GM06990 (cell line): ENCODE measurements around the gene PAK5.
A peak's percentile ranks its signal among the peaks of the same experiment; 100 is the strongest.

Experiments
- DNase-seq: peaks from one replicate; pipeline ENCODE4 v3.0.0-alpha.2; 2011; ENCODE audit not compliant: insufficient read length; ENCODE audit errors: extremely low read depth
- H3K27me3 ChIP-seq: replicated peaks from 2 replicates; pipeline ENCODE4 v1.6.0; 2011; ENCODE audit warnings: low read length; ENCODE audit not compliant: control insufficient read depth, insufficient read depth
- H3K36me3 ChIP-seq: 2 replicates; pipeline ENCODE4 v1.5.1; 2011; ENCODE audit warnings: low read length; ENCODE audit not compliant: control insufficient read depth, insufficient read depth
- H3K4me3 ChIP-seq: replicated peaks from 2 replicates; pipeline ENCODE4 v1.5.1; 2011; ENCODE audit warnings: low read depth, mild to moderate bottlenecking, control low read depth, low read length
- CTCF ChIP-seq: IDR thresholded peaks from 2 replicates; pipeline ENCODE4 v1.5.1; 2011; ENCODE audit warnings: low read length, control low read depth, mild to moderate bottlenecking, inconsistent platforms; ENCODE audit not compliant: insufficient read depth, poor library complexity, severe bottlenecking

Gene PAK5

GRCh38 chr20:9610665-9611064 is 228.2 kb downstream of the PAK5 start:
- no peak for DNase-seq
- H3K4me3 ChIP-seq, result no peak overlapping the region
- no peaks in the 10 kb centered on the region for H3K27me3 ChIP-seq
- no peak for TF ChIP-seq CTCF
- no peaks in the 10 kb centered on the region for H3K36me3 ChIP-seq

GRCh38 chr20:9609887-9610502 is 228.9 kb downstream of the PAK5 start:
- peak; percentile 18 for DNase-seq

GRCh38 chr20:9608639-9609340 is 230.1 kb downstream of the PAK5 start:
- DNase-seq, result no peak
- H3K4me3 ChIP-seq, result no peak overlapping the region
- no peak for TF ChIP-seq CTCF
- H3K27me3 ChIP-seq, result no peaks in the 10 kb centered on the region
- H3K36me3 ChIP-seq, result no peaks in the 10 kb centered on the region

More at GRCh38 chr20:9609887-9610502, 228.9 kb downstream of the PAK5 start:
- TF ChIP-seq CTCF, result peak; percentile 42
- Histone ChIP-seq H3K36me3 (no peaks in the 10 kb centered on the region), H3K27me3 (no peaks in the 10 kb centered on the region), H3K4me3 (no peak overlapping the region)

GRCh38 chr20:9602847-9603183 is 236.1 kb downstream of the PAK5 start:
- no peak for DNase-seq
- H3K4me3 ChIP-seq, result peak overlapping the region; percentile 33; the same call in 1 of the 2 replicates

GRCh38 chr20:9600562-9600961 is 238.3 kb downstream of the PAK5 start:
- no peak for DNase-seq
- no peak for TF ChIP-seq CTCF
- H3K27me3 ChIP-seq, result no peaks in the 10 kb centered on the region

More at GRCh38 chr20:9602847-9603183, 236.1 kb downstream of the PAK5 start:
- no peaks in the 10 kb centered on the region for H3K27me3 ChIP-seq
- no peaks in the 10 kb centered on the region for H3K36me3 ChIP-seq
- TF ChIP-seq CTCF, result no peak

More at GRCh38 chr20:9600562-9600961, 238.3 kb downstream of the PAK5 start:
- no peak overlapping the region for H3K4me3 ChIP-seq
- no peaks in the 10 kb centered on the region for H3K36me3 ChIP-seq
